Measurements from ENCODE around the gene LMNTD2. TPM values are rescaled to one million over a fixed set of nuclear protein-coding genes. Genes with fewer than 3 reads are reported as not detected.

The LMNTD2 gene
- total RNA-seq, 1 donor from 2014 or later = 19.3 TPM

DNA sequence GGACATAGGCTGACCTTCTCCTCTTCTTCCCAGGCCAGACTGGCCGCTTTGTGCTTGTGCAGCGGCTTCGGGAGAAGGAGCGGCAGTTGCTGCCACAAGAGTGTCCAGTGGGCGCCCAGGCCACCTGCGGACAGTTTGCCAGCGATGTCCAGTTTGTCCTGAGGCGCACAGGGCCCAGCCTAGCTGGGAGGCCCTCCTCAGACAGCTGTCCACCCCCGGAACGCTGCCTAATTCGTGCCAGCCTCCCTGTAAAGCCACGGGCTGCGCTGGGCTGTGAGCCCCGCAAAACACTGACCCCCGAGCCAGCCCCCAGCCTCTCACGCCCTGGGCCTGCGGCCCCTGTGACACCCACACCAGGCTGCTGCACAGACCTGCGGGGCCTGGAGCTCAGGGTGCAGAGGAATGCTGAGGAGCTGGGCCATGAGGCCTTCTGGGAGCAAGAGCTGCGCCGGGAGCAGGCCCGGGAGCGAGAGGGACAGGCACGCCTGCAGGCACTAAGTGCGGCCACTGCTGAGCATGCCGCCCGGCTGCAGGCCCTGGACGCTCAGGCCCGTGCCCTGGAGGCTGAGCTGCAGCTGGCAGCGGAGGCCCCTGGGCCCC is 1.6 kb upstream of the LMNTD2 start:
- H3K27me3 Mint-ChIP-seq = peaks cover 3% of the 10 kb centered on the region

DNA sequence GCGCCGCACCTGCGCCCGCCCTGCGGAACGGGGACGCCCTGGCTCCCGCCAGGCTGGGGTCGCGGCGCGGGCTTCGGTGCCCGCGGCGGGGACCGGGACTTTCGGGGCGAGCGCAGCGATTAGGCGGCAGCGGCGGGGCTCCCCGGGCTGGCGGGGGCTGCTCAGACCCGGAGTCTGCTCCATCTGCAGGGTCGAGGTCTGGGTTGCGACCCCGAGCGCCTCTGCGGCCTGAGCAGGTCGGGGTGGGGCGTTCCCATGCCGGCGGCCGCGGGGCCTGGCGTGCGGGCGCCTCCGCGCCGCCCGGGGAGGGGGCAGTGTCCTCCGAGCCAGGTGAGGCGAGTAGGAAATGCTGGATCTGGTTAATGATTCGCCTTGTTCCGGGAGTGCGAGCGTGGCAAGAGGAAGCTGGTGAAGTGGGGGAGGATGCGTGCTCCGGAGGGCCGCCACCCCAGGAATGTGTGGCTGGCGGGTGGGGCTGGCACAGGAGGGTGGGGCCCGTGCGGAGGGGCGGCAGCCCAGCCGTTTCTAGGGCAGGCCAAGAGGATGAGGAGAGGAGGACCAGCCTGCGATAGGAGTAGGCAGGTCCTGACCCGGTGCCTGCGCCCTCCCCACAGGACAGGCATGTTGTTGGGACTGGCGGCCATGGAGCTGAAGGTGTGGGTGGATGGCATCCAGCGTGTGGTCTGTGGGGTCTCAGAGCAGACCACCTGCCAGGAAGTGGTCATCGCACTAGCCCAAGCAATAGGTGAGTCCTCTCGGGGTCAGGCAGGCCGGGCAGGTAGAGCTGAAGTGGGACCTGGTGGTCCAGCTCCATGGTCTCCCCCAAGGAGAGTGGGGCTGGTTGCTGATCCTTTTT is 838 bp upstream of the LMNTD2 start:
- H3K36me3 Mint-ChIP-seq (ENCODE audit: insufficient read depth) = peaks cover 3% of the 10 kb centered on the region
- peaks cover 10% of the 10 kb centered on the region for H3K4me1 Mint-ChIP-seq (ENCODE audit: low read depth)
- H3K27ac Mint-ChIP-seq = peak overlapping the region; percentile 95
- peak; percentile 60 for DNase-seq (ENCODE audit: low spot score, unreplicated experiment)
- H3K9me3 Mint-ChIP-seq (ENCODE audit: low read depth) = no peaks in the 10 kb centered on the region
- H3K27me3 Mint-ChIP-seq = peaks cover 9% of the 10 kb centered on the region
- no peak for TF ChIP-seq CTCF (IDR thresholded peaks at IDR 0.05; ENCODE audit: unreplicated experiment)
- peak overlapping the region; percentile 88 for H3K4me3 Mint-ChIP-seq (ENCODE audit: low read depth)

More for the DNA sequence above, 1.6 kb upstream of the LMNTD2 start:
- no peak for DNase-seq (ENCODE audit: low spot score, unreplicated experiment)
- H3K27ac Mint-ChIP-seq = no peak overlapping the region
- peaks cover 3% of the 10 kb centered on the region for H3K36me3 Mint-ChIP-seq (ENCODE audit: insufficient read depth)
- no peaks in the 10 kb centered on the region for H3K9me3 Mint-ChIP-seq (ENCODE audit: low read depth)
- TF ChIP-seq CTCF (IDR thresholded peaks at IDR 0.05; ENCODE audit: unreplicated experiment) = no peak
- peaks cover 10% of the 10 kb centered on the region for H3K4me1 Mint-ChIP-seq (ENCODE audit: low read depth)
- H3K4me3 Mint-ChIP-seq (ENCODE audit: low read depth) = peak overlapping the region; percentile 88

DNA sequence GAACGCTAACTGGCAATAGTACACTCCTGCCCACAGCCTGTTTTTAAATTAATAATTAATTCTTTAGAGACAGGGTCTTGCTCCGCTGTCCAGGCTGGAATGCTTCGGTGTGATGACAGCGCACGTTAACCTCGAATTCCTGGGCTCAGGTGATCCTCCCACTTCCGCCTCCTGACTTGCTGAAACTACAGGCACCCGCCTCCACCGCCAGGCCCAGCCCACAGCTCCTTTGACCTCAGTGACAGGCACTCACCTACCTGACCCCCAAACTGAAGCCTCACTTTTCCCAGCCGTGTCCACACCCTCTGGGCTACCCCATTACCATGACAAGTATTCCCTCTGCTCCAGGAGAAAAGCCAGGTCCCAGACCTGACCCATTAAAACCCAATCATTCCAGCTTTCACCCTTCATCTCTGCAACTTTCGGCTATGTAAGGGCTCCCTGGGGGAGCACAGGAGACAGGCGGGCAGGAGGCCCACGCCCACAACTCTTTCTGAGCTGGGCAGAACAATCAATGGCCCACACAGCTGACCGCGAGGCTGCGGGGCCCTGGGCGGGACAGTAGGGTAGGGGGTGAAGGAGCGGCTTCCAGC is 730 bp downstream of the LMNTD2 start:
- no peaks in the 10 kb centered on the region for H3K9me3 Mint-ChIP-seq (ENCODE audit: low read depth)
- H3K4me1 Mint-ChIP-seq (ENCODE audit: low read depth) = peaks cover 10% of the 10 kb centered on the region
- H3K36me3 Mint-ChIP-seq (ENCODE audit: insufficient read depth) = peaks cover 3% of the 10 kb centered on the region
- TF ChIP-seq CTCF (IDR thresholded peaks at IDR 0.05; ENCODE audit: unreplicated experiment) = no peak
- H3K27me3 Mint-ChIP-seq = peaks cover 11% of the 10 kb centered on the region
- DNase-seq (ENCODE audit: low spot score, unreplicated experiment) = no peak
- H3K4me3 Mint-ChIP-seq (ENCODE audit: low read depth) = peak overlapping the region; percentile 69
- peak overlapping the region; percentile 96 for H3K27ac Mint-ChIP-seq

DNA sequence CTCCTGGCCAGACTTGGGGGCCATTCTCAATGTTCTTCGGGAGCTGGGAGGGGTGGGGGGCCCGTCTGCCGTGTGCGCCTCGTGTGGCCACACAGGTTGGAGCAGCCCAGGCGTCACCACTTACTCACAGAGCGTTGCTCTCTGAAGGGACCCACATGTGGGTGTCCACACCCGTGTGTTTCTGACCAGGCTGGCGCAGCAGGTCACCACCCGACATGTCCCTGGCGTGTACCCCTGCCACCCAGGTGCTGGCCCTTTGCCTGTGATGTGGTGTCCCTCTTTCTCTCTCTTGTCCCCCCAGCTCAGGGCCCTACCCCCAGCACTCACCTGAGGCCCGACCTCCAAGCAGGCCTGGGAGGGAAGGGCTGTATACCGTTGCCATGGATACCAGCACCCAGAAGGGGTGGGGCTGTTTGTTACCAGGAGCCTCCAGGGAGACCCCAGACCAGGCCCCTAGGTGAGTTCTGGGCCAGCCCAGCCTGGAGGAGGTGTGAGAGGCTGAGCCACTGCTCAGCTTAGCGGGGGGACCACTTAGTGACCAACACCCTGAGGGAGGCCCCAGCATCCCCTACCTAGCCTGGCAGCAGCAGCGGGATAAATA is 1.4 kb downstream of the LMNTD2 start:
- H3K4me1 Mint-ChIP-seq (ENCODE audit: low read depth) = peaks cover 10% of the 10 kb centered on the region
- peaks cover 3% of the 10 kb centered on the region for H3K36me3 Mint-ChIP-seq (ENCODE audit: insufficient read depth)
- no peaks in the 10 kb centered on the region for H3K9me3 Mint-ChIP-seq (ENCODE audit: low read depth)
- no peak overlapping the region for H3K27ac Mint-ChIP-seq
- TF ChIP-seq CTCF (IDR thresholded peaks at IDR 0.05; ENCODE audit: unreplicated experiment) = no peak
- peaks cover 11% of the 10 kb centered on the region for H3K27me3 Mint-ChIP-seq
- no peak for DNase-seq (ENCODE audit: low spot score, unreplicated experiment)
- no peak overlapping the region for H3K4me3 Mint-ChIP-seq (ENCODE audit: low read depth)

- no peak overlapping the region for H3K27ac Mint-ChIP-seq
- H3K4me1 Mint-ChIP-seq (ENCODE audit: low read depth) = peaks cover 10% of the 10 kb centered on the region
- TF ChIP-seq CTCF (IDR thresholded peaks at IDR 0.05; ENCODE audit: unreplicated experiment) = no peak
- no peaks in the 10 kb centered on the region for H3K9me3 Mint-ChIP-seq (ENCODE audit: low read depth)
- no peak for DNase-seq (ENCODE audit: low spot score, unreplicated experiment)
- no peak overlapping the region for H3K4me3 Mint-ChIP-seq (ENCODE audit: low read depth)
- peaks cover 11% of the 10 kb centered on the region for H3K27me3 Mint-ChIP-seq
- H3K36me3 Mint-ChIP-seq (ENCODE audit: insufficient read depth) = peaks cover 1% of the 10 kb centered on the region
These were observed 2.0 kb downstream of the LMNTD2 start for GRCh38 chr11:558503-558902.

Data from progenitor cell of endocrine pancreas (in vitro differentiated cells).